Measurements from ENCODE around the gene PRKAG2.
"Not testable (repeated sequence)": the region's sequence is repeated elsewhere in the genome, so short reads cannot be mapped to it uniquely, and the experiment has no call there.

The PRKAG2 gene

GRCh38 chr7:151797667-151798307 lies 79.1 kb downstream of the PRKAG2 start:
- DNase-seq, result not testable (repeated sequence)

- DNase-seq, result no peak
These were observed 79.9 kb downstream of the PRKAG2 start for GRCh38 chr7:151796871-151797537.

- DNase-seq, result no peak
These were observed 80.6 kb downstream of the PRKAG2 start for GRCh38 chr7:151796091-151796870.

GRCh38 chr7:151795168-151795811 lies 81.6 kb downstream of the PRKAG2 start:
- no peak for DNase-seq

GRCh38 chr7:151794508-151795167 lies 82.3 kb downstream of the PRKAG2 start:
- no peak for DNase-seq

- DNase-seq, result no peak
These were observed 82.9 kb downstream of the PRKAG2 start for GRCh38 chr7:151793991-151794507.

- DNase-seq, result no peak
These were observed 83.4 kb downstream of the PRKAG2 start for GRCh38 chr7:151793531-151793951.

- no peak for DNase-seq
These were observed 84.3 kb downstream of the PRKAG2 start for GRCh38 chr7:151792636-151793035.

- DNase-seq, result no peak
These were observed 84.8 kb downstream of the PRKAG2 start for GRCh38 chr7:151792086-151792485.

- DNase-seq, result no peak
These were observed 85.9 kb downstream of the PRKAG2 start for GRCh38 chr7:151790830-151791620.

- no peak for DNase-seq
These were observed 86.7 kb downstream of the PRKAG2 start for GRCh38 chr7:151790095-151790829.

GRCh38 chr7:151789380-151789947 lies 87.5 kb downstream of the PRKAG2 start:
- no peak for DNase-seq

- no peak for DNase-seq
These were observed 89.6 kb downstream of the PRKAG2 start for GRCh38 chr7:151787348-151787747.

GRCh38 chr7:151786936-151787335 lies 90.0 kb downstream of the PRKAG2 start:
- no peak for DNase-seq

- DNase-seq, result no peak
These were observed 90.7 kb downstream of the PRKAG2 start for GRCh38 chr7:151786241-151786640.

- no peak for DNase-seq
These were observed 91.3 kb downstream of the PRKAG2 start for GRCh38 chr7:151785681-151785965.

GRCh38 chr7:151784853-151785680 lies 91.8 kb downstream of the PRKAG2 start:
- DNase-seq, result no peak

GRCh38 chr7:151783958-151784575 lies 92.8 kb downstream of the PRKAG2 start:
- DNase-seq, result no peak

Measured in NCI-H748 treated with DMSO at 0.1 percent for 48 hours (cell line).